Breast epithelium (tissue), 4 donors: Measurements from ENCODE around the gene LLGL1. TPM values are rescaled to one million over a fixed set of nuclear protein-coding genes. Genes with fewer than 3 reads are reported as not detected.

ENCODE experiments used
- DNase-seq, 2 donors: peaks; one replicate each; pipeline ENCODE4 v3.0.0-alpha.2; 2019; ENCODE audit warnings: low spot score in 2 of 2
- H3K27ac ChIP-seq, 2 donors: fragments of 200-600 bp; sonication (generic) in 1 of 2; one replicate each; pipeline ENCODE4 v1.5.1; 2016 to 2019; ENCODE audit warnings: mild to moderate bottlenecking in 1 of 2
- H3K27me3 ChIP-seq, 2 donors: fragments of 200-600 bp; sonication (generic) in 1 of 2; one replicate each; pipeline versions ENCODE4 v1.5.1 to v1.6.0; 2017 to 2019; ENCODE audit warnings: control low read depth in 1 of 2, mild to moderate bottlenecking in 1 of 2
- H3K36me3 ChIP-seq: fragments of 200-600 bp; one replicate; pipeline ENCODE4 v1.5.1; 2019
- H3K4me1 ChIP-seq, 2 donors: fragments of 200-600 bp; sonication (generic); one replicate each; pipeline ENCODE4 v1.5.1; 2016 to 2019; ENCODE audit warnings: control low read depth in 1 of 2
- H3K4me3 ChIP-seq, 3 donors: fragments of 200-600 bp; sonication (generic); 1 replicate in 2 of 3; 2 replicates in 1 of 3; pipeline ENCODE4 v1.5.1; 2016 to 2019; ENCODE audit warnings: mild to moderate bottlenecking in 3 of 3, moderate library complexity in 2 of 3
- H3K9me3 ChIP-seq, 2 donors: fragments of 200-600 bp; sonication (generic) in 1 of 2; one replicate each; pipeline ENCODE4 v1.5.1; 2016 to 2019; ENCODE audit warnings: control low read depth in 1 of 2
- POLR2A ChIP-seq: fragments of 450-650 bp; IDR thresholded peaks from one replicate; pipeline ENCODE4 v1.6.1; 2016; ENCODE audit warnings: antibody characterized with exemption, mild to moderate bottlenecking, moderate library complexity
- POLR2AphosphoS5 ChIP-seq, 3 donors: sonication (generic); formaldehyde crosslinking; IDR thresholded peaks; one replicate each; pipeline ENCODE4 v1.6.1; 2017; ENCODE audit warnings: antibody characterized with exemption in 3 of 3
- intact Hi-C: fragments of 100-400 bp; cut with DNase I; formaldehyde crosslinking; loops from one replicate; pipeline ENCODE4 v1.15.1; 2023; ENCODE audit warnings: low total_unique reads
- total RNA-seq, 3 donors: library from RNA; depleted of rRNA; stranded (reverse); fragments of >200 nt; gene quantifications; one replicate each; pipeline ENCODE4 v1.1.0, GENCODE V29; 2016
- TF ChIP-seq, protein P1 (sequence below), 3 donors: fragments of 450-650 bp; IDR thresholded peaks; one replicate each; pipeline ENCODE4 v1.5.1; 2016 to 2017; ENCODE audit warnings: antibody characterized with exemption in 3 of 3, mild to moderate bottlenecking in 3 of 3, moderate library complexity in 3 of 3

Gene LLGL1
- total RNA-seq, 3 donors from 2014 or later = 16.0 to 21.6 (median 18.4) TPM

DNA sequence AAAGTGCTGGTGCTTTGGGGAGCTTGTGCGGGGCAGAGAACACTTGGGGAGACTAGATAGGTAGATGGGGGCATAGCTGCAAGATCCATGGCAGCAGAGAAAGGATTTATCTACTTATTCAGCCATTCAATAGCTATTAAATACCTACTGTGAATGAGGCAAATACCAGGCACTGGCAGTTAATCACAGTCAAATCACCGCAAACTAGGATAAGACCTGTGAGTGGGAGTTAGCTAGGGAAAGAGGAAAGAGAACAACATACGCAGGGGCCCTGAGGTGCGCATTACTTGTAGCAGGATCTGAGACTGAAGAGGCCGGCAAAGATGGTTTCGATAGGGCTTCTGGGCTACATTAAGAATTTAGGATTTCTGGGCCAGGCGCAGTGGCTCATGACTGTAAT lies 45.6 kb upstream of the LLGL1 start:
- Histone ChIP-seq H3K27ac (no peak overlapping the region), H3K9me3 (no peaks in the 10 kb centered on the region), H3K4me1 (peaks cover 0 to 4% of the 10 kb centered on the region in 2 donors), H3K27me3 (no peaks in the 10 kb centered on the region), H3K36me3 (no peaks in the 10 kb centered on the region), H3K4me3 (no peak overlapping the region)
- intact Hi-C loops = no loop called here
- no peak for DNase-seq
- TF ChIP-seq POLR2A (no peak), POLR2AphosphoS5 (IDR thresholded peaks at IDR 0.05) (no peak)
- TF ChIP-seq, protein P1, sequence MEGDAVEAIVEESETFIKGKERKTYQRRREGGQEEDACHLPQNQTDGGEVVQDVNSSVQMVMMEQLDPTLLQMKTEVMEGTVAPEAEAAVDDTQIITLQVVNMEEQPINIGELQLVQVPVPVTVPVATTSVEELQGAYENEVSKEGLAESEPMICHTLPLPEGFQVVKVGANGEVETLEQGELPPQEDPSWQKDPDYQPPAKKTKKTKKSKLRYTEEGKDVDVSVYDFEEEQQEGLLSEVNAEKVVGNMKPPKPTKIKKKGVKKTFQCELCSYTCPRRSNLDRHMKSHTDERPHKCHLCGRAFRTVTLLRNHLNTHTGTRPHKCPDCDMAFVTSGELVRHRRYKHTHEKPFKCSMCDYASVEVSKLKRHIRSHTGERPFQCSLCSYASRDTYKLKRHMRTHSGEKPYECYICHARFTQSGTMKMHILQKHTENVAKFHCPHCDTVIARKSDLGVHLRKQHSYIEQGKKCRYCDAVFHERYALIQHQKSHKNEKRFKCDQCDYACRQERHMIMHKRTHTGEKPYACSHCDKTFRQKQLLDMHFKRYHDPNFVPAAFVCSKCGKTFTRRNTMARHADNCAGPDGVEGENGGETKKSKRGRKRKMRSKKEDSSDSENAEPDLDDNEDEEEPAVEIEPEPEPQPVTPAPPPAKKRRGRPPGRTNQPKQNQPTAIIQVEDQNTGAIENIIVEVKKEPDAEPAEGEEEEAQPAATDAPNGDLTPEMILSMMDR (IDR thresholded peaks at IDR 0.05) = no peak

- Histone ChIP-seq H3K4me1 (peaks cover 4 to 6% of the 10 kb centered on the region in 2 donors), H3K4me3 (no peak overlapping the region), H3K9me3 (no peaks in the 10 kb centered on the region), H3K27me3 (no peaks in the 10 kb centered on the region), H3K27ac (peak overlapping the region; percentile 96 to 97), H3K36me3 (no peaks in the 10 kb centered on the region)
- DNase-seq = no peak
- TF ChIP-seq, protein P1 (IDR thresholded peaks at IDR 0.05) = no peak
- TF ChIP-seq POLR2AphosphoS5 (IDR thresholded peaks at IDR 0.05) (no peak), POLR2A (no peak)
- intact Hi-C loops = no loop called here
Observed at GRCh38 chr17:18181358-18181757, 44.1 kb upstream of the LLGL1 start.

DNA sequence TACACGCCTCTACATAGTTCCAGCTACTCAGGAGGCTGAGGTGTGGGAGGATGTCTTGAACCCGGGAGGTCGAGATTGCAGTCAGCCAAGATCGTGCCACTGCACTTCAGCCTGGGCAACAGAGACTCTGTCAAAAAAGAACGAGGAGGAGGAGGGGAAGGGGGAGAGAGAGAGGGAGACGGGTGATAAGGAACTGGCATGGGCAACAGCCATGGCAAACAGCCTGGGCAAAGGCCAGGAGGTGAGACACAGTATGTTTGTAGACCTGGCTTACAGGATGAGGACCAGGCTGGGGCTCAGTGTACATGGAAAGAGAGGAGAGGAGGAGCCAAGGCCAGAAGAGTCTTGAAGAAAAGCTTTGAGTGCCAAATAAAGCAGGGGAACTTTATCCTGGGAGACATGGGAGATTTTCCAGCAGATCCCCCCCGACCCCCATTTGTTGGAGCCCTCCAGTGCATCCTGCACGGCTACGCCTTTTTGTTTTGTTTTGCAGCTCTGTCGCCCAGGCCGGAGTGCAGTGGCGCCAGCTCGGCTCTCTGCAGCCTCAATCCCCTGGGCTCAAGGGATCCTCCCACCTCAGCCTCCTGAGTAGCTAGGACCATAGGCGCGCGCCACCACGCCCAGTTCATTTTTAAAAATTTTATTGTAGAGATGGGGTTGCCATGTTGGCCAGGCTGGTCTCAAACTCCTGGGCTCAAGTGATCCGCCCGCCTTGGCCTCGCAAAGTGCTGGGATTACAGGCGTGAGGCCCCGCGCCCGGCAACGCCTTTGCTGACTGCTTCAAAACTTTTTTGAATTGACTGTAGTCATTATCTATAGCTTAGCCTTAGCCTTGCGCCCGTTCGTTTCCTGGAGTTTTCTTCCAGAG lies 43.1 kb upstream of the LLGL1 start:
- H3K9me3 ChIP-seq = no peaks in the 10 kb centered on the region
- peak overlapping the region; percentile 96 to 97 for H3K27ac ChIP-seq
- peak in 1 of 2 donors; percentile 45 for DNase-seq
- H3K4me3 ChIP-seq = peak overlapping the region; percentile 77 to 99 (median 95)
- H3K36me3 ChIP-seq = no peaks in the 10 kb centered on the region
- intact Hi-C loops = no loop called here
- no peak for TF ChIP-seq POLR2A
- TF ChIP-seq POLR2AphosphoS5 (IDR thresholded peaks at IDR 0.05) = no peak
- TF ChIP-seq, protein P1 (IDR thresholded peaks at IDR 0.05) = no peak
- H3K4me1 ChIP-seq = peaks cover 4 to 10% of the 10 kb centered on the region in 2 donors
- H3K27me3 ChIP-seq = no peaks in the 10 kb centered on the region

- peak overlapping the region; percentile 96 to 97 for H3K27ac ChIP-seq
- intact Hi-C loops = no loop called here
Observed at GRCh38 chr17:18182978-18183333, 42.5 kb upstream of the LLGL1 start.

More at GRCh38 chr17:18182978-18183333, 42.5 kb upstream of the LLGL1 start:
- Histone ChIP-seq H3K4me1 (peaks cover 4 to 16% of the 10 kb centered on the region in 2 donors), H3K9me3 (no peaks in the 10 kb centered on the region), H3K27me3 (no peaks in the 10 kb centered on the region), H3K36me3 (no peaks in the 10 kb centered on the region), H3K4me3 (peak overlapping the region; percentile 77 to 99 (median 95))
- DNase-seq = peak in 1 of 2 donors; percentile 80
- TF ChIP-seq, protein P1 (IDR thresholded peaks at IDR 0.05) = peak in 1 of 3 donors; percentile 24
- TF ChIP-seq POLR2AphosphoS5 (IDR thresholded peaks at IDR 0.05) (peak in 2 of 3 donors; percentile 7 to 16), POLR2A (peak; percentile 27)
